HG03432 (cell line): ENCODE measurements around the gene CENPT.

Experiments
- ATAC-seq: cut with Tn5 transposase; IDR thresholded peaks from one replicate; pipeline ENCODE4 v1.9.1; 2021; ENCODE audit warnings: mild to moderate bottlenecking, moderate library complexity; ENCODE audit not compliant: unreplicated experiment

The CENPT gene, protein sequence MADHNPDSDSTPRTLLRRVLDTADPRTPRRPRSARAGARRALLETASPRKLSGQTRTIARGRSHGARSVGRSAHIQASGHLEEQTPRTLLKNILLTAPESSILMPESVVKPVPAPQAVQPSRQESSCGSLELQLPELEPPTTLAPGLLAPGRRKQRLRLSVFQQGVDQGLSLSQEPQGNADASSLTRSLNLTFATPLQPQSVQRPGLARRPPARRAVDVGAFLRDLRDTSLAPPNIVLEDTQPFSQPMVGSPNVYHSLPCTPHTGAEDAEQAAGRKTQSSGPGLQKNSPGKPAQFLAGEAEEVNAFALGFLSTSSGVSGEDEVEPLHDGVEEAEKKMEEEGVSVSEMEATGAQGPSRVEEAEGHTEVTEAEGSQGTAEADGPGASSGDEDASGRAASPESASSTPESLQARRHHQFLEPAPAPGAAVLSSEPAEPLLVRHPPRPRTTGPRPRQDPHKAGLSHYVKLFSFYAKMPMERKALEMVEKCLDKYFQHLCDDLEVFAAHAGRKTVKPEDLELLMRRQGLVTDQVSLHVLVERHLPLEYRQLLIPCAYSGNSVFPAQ

GRCh38 chr16:67847064-67847861, at the start of gene CENPT:
Gene CENPT (minus strand): TSS chr16:67847693. CDS start chr16:67833859, 13,834 bp downstream.
- peak; percentile 40 for ATAC-seq

DNA sequence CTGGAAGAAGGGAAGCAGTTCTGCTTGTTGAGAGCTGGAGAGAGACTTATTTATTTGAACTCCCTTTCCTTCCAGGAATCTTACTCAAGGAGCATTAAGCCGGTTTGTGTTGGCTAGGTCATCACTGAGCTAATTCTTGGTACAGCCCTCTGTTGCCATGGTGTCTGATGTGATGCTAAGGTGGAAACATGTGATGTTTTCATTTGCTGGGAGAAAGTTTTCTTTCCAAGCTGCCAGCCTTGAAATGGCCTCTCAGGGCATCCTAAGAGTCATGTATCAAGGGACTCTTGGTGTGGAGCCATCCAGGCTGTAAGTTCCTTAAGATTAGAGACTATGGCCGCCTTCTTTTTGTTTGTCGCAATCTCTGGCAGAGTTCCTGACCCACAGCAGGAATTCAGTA, 49.7 kb upstream of the CENPT start:
- no peak for ATAC-seq

GRCh38 chr16:67893743-67894399, 46.4 kb upstream of the CENPT start:
- no peak for ATAC-seq

DNA sequence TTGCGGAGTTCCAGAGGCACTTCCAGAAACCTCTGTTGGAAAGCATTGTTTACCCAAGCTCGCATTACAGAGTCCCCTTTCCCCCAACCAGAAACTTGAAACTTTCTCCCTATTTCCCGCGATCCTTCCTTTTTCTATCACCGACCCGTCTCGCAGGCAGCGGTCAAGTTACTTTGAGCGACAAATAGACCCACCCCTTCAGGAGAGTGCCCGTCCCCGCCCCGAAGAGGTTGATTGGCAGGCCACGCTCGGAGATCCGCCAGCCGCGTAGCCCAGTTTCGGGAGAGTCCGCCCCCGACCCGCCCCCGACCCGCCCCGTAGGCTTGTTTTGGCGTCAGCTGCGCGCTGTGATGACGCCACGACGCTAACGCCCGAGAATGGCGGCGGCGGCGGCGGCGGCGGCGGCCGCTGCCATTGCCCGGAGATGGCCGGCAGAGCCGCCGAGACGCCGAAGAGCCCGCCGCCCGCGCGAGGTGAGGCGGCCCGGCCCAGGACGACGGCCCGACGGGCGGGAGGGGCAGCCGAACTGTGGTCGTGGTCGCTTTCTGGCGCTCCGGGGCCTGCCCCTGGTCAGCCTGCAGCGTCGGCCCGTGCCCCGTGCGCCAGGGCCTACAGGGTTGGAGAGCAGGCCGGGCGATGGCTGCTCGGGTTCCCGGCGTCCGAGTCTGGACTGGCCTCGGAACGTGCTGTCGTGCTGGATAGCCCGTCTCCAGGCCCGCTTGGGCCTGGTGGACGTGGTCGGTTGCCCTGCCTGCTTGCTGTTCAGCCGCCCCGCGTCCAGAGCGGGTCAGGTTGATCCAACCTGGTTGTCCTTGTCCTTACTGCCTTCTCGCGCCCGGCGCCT, 45.6 kb upstream of the CENPT start, which contains the start of gene PSKH1:
Gene PSKH1 (plus strand): TSS at position 356 of the 844 bp plus-strand sequence. CDS start 15,496 bp downstream, outside the sequence.
- ATAC-seq: peak; percentile 90

DNA sequence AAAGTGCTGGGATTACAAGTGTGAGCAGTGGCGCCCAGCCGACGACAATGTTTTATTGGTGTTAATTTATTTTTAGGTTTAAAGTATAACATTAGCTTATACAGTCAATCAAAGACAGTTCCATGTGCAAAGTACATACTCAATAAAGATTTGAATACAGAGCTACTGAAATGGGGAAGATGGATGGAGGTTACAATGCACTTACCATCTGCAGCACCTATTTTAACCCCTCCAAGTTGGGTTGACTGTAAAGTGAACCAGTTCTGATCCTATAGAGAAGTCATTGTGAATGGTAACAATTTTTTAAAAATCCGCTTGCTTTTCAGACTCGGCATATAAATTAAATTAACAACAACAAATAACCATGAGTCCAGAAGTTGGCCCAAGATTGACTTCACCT, 44.9 kb upstream of the CENPT start:
- ATAC-seq: no peak

DNA sequence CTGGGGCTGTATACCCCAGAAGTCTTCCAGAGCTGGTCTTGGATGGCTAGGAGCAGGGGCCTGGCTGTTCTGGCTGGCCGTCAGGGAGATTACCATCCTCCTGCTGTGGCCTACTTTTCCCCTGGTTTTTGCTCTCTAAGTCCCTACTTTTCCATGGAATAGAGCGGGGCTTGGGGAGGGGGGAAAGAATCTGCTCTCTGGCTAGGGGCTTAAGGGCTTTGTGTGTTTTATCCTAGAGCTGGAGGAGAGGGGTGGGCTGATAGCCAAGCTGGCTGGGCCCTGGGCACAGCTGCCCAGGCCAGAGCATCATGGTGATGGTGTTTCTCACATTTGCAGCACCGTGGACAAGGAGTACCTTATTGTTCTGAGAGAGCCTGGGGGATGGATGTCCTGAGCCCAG, 40.8 kb upstream of the CENPT start:
- ATAC-seq: no peak

- no peak for ATAC-seq
These were observed 38.9 kb upstream of the CENPT start for GRCh38 chr16:67886387-67886786.

DNA sequence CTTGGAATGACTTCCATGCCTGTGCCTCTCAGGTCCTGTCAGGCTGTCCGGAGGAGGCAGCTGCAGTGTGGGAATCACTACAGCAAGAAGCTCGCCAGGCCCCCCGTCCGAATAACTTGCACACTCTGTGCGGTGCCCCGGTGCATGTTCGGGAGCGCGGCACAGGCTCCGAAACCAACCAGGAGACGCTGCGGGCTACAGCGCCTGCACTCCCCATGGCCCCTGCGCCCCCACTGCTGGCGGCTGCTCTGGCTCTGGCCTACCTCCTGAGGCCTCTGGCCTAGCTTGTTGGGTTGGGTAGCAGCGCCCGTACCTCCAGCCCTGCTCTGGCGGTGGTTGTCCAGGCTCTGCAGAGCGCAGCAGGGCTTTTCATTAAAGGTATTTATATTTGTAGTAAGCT, 38.5 kb upstream of the CENPT start:
- no peak for ATAC-seq

GRCh38 chr16:67885545-67885944, 38.1 kb upstream of the CENPT start:
- ATAC-seq: no peak

DNA sequence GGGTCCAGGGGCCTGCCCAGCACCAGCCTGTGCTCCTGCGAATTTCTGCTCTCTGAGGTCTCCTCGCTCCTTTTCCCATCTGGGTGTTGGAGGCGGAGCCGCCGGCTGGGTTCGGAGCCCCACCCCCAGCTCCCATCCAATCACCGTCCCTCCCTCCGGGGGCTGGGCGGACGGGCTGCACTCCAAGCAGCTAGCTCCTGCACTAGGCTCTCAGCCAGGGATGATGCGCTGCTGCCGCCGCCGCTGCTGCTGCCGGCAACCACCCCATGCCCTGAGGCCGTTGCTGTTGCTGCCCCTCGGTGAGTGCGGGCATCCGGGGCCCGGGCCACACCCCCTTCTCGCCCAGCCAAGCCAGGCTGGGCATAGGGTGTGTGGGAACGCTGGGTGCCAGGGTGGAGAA, 37.2 kb upstream of the CENPT start, which contains the start of gene NRN1L:
Gene NRN1L (plus strand): TSS at position 202 of the 400 bp plus-strand sequence. CDS start 19 bp downstream, at position 221.
- no peak for ATAC-seq

- ATAC-seq: no peak
These were observed 36.4 kb upstream of the CENPT start for GRCh38 chr16:67883872-67884261.

- no peak for ATAC-seq
These were observed 35.8 kb upstream of the CENPT start for GRCh38 chr16:67883146-67883871.

- no peak for ATAC-seq
These were observed 35.1 kb upstream of the CENPT start for GRCh38 chr16:67882374-67883145.

DNA sequence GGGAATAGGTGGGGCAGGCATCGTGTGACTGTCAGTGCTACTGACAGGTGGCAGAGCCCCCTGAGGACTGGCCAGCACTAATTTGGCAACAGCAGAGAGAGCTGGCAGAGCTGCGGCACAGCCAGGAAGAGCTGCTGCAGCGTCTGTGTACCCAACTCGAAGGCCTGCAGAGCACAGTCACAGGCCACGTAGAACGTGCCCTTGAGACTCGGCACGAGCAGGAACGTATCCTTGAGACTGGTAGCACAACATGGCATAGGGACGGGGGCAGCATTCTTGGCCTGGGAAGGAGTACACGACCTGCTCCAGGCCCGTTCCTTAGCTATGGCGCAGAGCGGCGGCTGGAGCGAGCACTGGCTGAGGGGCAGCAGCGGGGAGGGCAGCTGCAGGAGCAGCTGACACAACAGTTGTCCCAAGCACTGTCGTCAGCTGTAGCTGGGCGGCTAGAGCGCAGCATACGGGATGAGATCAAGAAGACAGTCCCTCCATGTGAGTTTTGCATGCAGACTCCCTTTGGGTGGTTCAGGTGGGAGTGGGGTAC, 34.2 kb upstream of the CENPT start:
- ATAC-seq: no peak

- ATAC-seq: no peak
These were observed 33.1 kb upstream of the CENPT start for GRCh38 chr16:67880584-67880983.

DNA sequence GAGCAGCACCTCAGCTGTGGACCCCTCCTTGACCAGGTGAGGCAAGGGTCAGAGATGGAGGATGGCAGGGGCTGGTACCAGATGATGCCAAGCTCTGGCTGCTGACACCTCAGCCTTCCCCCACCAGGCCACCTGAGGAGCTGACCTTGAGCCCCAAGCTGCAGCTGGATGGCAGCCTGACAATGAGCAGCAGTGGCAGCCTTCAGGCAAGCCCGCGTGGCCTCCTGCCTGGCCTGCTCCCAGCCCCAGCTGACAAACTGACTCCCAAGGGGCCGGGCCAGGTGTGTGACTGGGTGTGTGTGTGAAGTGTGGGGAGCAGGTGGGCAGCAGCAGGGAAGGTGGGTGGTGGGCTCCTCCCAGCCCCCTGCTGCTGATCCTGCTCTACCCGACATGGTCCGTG, 32.4 kb upstream of the CENPT start:
- no peak for ATAC-seq

DNA sequence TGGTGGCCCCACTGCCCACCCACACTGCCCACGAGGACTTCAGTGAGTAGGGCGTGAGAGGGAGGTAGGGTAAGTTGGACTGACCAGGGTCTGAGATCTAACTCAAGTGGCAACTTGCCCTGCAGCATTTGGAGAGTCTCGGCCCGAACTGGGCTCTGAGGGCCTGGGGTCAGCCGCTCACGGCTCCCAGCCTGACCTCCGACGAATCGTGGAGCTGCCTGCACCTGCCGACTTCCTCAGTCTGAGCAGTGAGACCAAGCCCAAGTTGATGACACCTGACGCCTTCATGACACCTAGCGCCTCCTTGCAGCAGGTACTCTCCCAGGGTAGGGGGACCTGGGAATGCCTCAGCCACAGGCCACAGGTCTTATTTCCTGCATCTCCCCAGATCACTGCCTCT, 32.0 kb upstream of the CENPT start:
- ATAC-seq: no peak

- ATAC-seq: no peak
These were observed 31.4 kb upstream of the CENPT start for GRCh38 chr16:67878846-67879245.
